Testis (tissue), 2 donors: Measurements from ENCODE around the gene PRM3.

Experiments
- CTCF ChIP-seq, 3 experiments: fragments of 450-650 bp in 2 of 3; fragments of 200-600 bp in 1 of 3; sonication (generic) in 1 of 3; IDR thresholded peaks; one replicate each; pipeline ENCODE4 v1.5.1; 2016 to 2019; ENCODE audit warnings: antibody characterized with exemption in 3 of 3, mild to moderate bottlenecking in 2 of 3, moderate library complexity in 1 of 3
- POLR2A ChIP-seq: fragments of 450-650 bp; IDR thresholded peaks from one replicate; pipeline ENCODE4 v1.6.1; 2017; ENCODE audit warnings: antibody characterized with exemption, mild to moderate bottlenecking, moderate library complexity

GRCh38 chr16:11274964-11275363, 1.5 kb upstream of the PRM3 start:
- TF ChIP-seq POLR2A: no peak
- no peak for TF ChIP-seq CTCF (IDR thresholded peaks at IDR 0.05)
